Measurements from ENCODE around the gene CHCHD3.

The CHCHD3 gene

GRCh38 chr7:133020496-133020895 lies 61.4 kb downstream of the CHCHD3 start:
- Mint-ChIP-seq H3K27ac (no peak overlapping the region), H3K4me3 (no peak overlapping the region), H3K27me3 (no peaks in the 10 kb centered on the region), H3K36me3 (peaks cover 17% of the 10 kb centered on the region), H3K9me3 (no peaks in the 10 kb centered on the region), H3K4me1 (no peaks in the 10 kb centered on the region)
- no peak for DNase-seq
- CTCF ChIA-PET: no interaction called here

DNA sequence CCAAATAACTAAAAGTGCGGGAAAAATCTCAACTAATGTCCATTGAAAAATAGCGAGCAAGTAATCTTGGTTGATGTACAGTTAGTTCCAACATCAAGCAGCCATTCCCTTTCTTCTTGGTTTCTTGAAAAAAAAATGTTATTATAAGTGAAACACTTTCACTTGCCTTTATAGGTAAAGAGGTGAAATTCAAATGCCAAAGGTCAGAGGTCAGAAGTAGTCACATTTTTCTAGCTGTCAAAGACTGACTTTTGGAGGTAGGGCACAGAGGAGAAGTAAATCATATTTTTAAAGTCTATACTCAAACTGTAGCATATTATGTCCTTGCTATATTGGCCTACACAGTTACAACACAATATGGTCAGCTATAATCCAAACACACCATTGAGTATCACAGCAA lies 62.3 kb downstream of the CHCHD3 start:
- no peak for DNase-seq
- no peaks in the 10 kb centered on the region for H3K9me3 Mint-ChIP-seq
- CTCF ChIA-PET: no interaction called here
- H3K36me3 Mint-ChIP-seq: peaks cover 16% of the 10 kb centered on the region
- no peaks in the 10 kb centered on the region for H3K4me1 Mint-ChIP-seq
- no peaks in the 10 kb centered on the region for H3K27me3 Mint-ChIP-seq
- no peak overlapping the region for H3K27ac Mint-ChIP-seq
- H3K4me3 Mint-ChIP-seq: no peak overlapping the region

DNA sequence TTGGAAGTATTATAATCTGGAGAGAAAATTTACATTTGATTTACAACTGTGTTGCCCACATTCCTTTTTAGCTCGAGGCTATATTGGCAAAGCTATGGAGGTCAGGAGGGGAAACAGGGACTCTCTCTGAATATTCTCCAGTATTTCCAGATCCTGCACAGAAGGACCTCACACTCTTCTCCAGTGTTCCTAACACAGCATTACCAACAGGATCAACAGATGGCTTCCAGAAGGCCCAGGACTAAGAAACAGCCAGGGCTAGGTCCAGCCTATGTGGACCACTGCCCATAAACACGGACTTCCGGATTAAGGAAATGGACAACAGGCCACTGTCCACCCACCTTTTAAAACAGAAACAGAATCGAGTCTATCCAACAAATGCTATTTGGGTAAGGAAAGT lies 65.3 kb downstream of the CHCHD3 start:
- Mint-ChIP-seq H3K4me3 (no peak overlapping the region), H3K9me3 (no peaks in the 10 kb centered on the region), H3K36me3 (peaks cover 12% of the 10 kb centered on the region), H3K4me1 (no peaks in the 10 kb centered on the region), H3K27me3 (no peaks in the 10 kb centered on the region), H3K27ac (no peak overlapping the region)
- CTCF ChIA-PET: no interaction called here
- DNase-seq: no peak

DNA sequence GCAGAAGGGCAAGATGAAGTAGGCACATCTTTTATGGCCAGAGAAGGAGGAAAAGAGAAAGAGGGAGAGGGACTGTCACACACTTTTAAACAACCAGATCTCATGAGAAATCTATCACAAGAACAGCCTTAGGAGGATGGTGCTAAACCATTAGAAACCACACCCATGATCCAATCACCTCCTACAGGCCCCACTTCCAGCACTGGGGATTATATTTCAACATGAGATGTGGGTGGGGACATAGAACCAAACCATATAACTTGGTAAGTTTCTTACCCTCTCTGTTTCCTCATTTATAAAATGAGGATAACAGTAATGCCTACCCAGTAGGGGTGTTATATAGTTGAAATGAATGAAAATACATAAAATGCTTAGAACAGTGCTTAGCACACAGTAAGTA lies 66.0 kb downstream of the CHCHD3 start:
- CTCF ChIA-PET: no interaction called here
- Mint-ChIP-seq H3K9me3 (no peaks in the 10 kb centered on the region), H3K36me3 (peaks cover 7% of the 10 kb centered on the region), H3K27ac (no peak overlapping the region), H3K4me1 (no peaks in the 10 kb centered on the region), H3K27me3 (no peaks in the 10 kb centered on the region), H3K4me3 (no peak overlapping the region)
- DNase-seq: no peak

DNA sequence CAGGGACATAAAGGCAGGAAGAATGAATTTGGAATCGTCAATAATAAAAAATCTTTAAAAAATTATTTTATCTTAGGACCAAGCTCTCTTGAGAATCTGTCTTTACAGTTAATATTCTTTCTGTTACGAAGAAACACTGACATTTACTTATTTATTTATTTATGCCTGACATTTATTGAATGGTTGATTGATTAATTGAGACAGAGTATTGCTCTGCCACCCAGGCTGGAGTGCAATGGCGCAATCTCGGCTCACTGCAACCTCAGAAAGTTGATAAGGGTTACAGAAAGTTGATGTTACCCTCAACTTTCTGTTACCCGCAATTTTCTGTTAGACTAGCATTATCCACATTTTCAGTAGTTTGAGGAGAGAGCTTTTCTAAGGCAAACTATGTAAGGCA lies 70.1 kb downstream of the CHCHD3 start:
- Mint-ChIP-seq H3K9me3 (peaks cover 5% of the 10 kb centered on the region), H3K4me1 (no peaks in the 10 kb centered on the region), H3K4me3 (no peak overlapping the region), H3K27me3 (no peaks in the 10 kb centered on the region), H3K27ac (no peak overlapping the region), H3K36me3 (peaks cover 13% of the 10 kb centered on the region)
- DNase-seq: no peak
- CTCF ChIA-PET: no interaction called here

- no peak overlapping the region for H3K27ac Mint-ChIP-seq
- H3K36me3 Mint-ChIP-seq: peaks cover 10% of the 10 kb centered on the region
- CTCF ChIA-PET: no interaction called here
- H3K9me3 Mint-ChIP-seq: peaks cover 9% of the 10 kb centered on the region
- H3K27me3 Mint-ChIP-seq: no peaks in the 10 kb centered on the region
- no peaks in the 10 kb centered on the region for H3K4me1 Mint-ChIP-seq
- H3K4me3 Mint-ChIP-seq: no peak overlapping the region
- no peak for DNase-seq
Observed at GRCh38 chr7:133009426-133010252, 72.3 kb downstream of the CHCHD3 start.

DNA sequence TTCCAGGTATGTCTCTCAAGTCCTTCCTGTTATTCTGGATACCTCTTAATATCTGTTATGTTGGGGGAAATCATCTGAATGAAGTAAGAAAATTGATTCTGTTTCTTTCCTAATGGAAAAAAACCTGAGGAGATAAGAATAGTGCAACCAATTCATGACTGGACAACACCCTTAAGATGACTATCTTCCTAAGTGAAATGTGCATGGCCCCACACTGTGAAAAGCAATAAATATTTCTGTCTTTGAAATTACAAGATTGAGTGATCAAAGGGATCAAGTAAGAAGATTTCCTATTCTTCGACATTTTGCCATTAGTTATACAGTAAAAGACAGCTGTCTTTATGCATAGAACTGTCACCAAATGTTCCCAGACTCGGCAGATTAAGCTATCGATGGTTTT lies 73.9 kb downstream of the CHCHD3 start:
- DNase-seq: no peak
- H3K27ac Mint-ChIP-seq: no peak overlapping the region
- CTCF ChIA-PET: no interaction called here
- H3K9me3 Mint-ChIP-seq: peaks cover 9% of the 10 kb centered on the region
- no peaks in the 10 kb centered on the region for H3K27me3 Mint-ChIP-seq
- H3K36me3 Mint-ChIP-seq: peaks cover 10% of the 10 kb centered on the region
- no peak overlapping the region for H3K4me3 Mint-ChIP-seq
- H3K4me1 Mint-ChIP-seq: no peaks in the 10 kb centered on the region

DNA sequence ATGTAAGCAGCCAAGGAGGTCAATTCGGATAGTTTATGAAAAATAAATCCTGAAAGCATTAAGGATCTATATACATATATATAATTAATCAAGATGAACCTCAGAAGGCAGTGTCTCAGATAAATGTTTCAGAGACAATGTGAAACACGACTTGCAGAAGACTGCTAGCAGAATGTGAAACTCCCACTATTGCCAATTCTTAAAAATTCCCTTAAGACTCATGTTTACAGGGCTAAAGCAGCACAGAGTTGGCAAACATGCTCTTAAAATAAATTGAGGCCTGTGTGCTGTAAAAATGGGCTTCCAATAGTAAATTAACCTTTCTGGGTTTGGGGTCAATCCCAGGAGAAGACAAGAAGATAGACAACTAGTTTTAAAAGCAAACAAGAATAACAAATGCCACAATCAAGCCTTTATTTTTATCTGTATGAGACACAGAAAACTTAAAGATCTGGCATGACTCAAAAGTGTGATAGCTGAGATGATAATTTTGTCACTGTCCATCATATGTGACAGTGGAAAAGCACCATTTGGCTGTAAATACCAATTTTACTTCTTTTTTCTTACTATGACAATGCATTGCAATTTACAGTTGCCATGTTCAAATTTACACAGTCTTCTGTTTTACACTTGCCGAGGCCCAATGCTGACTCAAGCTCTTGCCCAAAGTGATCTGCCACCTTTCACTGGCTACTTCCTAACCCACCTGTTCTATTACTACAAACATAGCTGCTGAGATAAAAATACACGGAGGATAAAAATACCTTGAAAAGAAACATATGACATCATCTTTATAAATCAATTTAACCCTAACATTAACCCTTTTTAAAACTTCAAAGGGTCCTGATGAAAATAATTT lies 78.6 kb downstream of the CHCHD3 start:
- CTCF ChIA-PET: interaction anchor here (0.7 kb wide), 1 partner anchor 873 kb away, joined by 3 read pairs; no protein-coding TSS in a partner anchor
- Mint-ChIP-seq H3K4me3 (no peak overlapping the region), H3K27ac (no peak overlapping the region), H3K36me3 (peaks cover 5% of the 10 kb centered on the region), H3K27me3 (no peaks in the 10 kb centered on the region), H3K4me1 (no peaks in the 10 kb centered on the region), H3K9me3 (peaks cover 9% of the 10 kb centered on the region)
- no peak for DNase-seq

GRCh38 chr7:133001727-133002126 lies 80.2 kb downstream of the CHCHD3 start:
- H3K36me3 Mint-ChIP-seq: no peaks in the 10 kb centered on the region
- H3K27ac Mint-ChIP-seq: no peak overlapping the region
- DNase-seq: no peak
- no peaks in the 10 kb centered on the region for H3K27me3 Mint-ChIP-seq
- no peaks in the 10 kb centered on the region for H3K4me1 Mint-ChIP-seq
- no peak overlapping the region for H3K4me3 Mint-ChIP-seq
- peaks cover 4% of the 10 kb centered on the region for H3K9me3 Mint-ChIP-seq
- CTCF ChIA-PET: no interaction called here

GRCh38 chr7:132999845-133000244 lies 82.0 kb downstream of the CHCHD3 start:
- Mint-ChIP-seq H3K9me3 (no peaks in the 10 kb centered on the region), H3K36me3 (no peaks in the 10 kb centered on the region), H3K4me3 (no peak overlapping the region), H3K27me3 (no peaks in the 10 kb centered on the region), H3K4me1 (no peaks in the 10 kb centered on the region), H3K27ac (no peak overlapping the region)
- CTCF ChIA-PET: no interaction called here
- no peak for DNase-seq

DNA sequence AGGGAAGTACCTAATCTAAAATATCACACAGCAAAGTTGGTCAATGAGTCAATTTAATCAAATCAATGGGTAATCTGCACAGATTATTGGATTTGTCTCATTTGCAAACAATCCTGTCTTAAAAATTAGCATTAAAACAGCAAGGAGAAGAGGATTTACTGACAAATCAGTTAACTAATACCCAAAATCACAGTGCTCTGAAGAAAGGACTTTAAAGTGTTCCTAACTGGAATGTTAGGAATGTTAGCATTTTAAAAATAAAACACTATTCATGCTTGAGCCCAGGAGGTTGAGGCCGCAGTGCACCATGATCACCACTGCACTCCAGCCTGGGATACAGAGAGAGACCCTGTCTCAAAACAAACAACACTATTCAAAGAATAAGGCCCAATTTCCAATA lies 83.1 kb downstream of the CHCHD3 start:
- no peak overlapping the region for H3K27ac Mint-ChIP-seq
- no peak for DNase-seq

DNA sequence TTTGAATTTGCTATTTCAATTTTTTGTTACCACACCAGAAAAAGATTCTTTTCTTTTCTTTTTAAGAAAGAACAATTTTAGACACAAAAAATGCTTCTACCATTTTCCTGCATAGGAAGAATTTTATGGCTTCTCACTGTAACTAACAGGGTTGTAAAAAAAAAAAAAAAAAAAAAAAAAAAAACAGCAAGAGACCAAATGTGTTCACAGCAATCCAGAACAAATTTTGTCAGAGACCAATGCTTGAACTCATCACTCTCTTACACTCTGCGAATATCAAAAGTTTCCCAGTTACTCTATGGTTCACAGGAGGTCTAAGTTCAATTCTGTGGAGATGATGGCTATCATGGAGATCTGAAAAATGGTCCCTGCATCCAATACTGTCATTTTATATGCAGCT lies 84.4 kb downstream of the CHCHD3 start:
- Mint-ChIP-seq H3K4me3 (no peak overlapping the region), H3K36me3 (no peaks in the 10 kb centered on the region), H3K27me3 (no peaks in the 10 kb centered on the region), H3K27ac (no peak overlapping the region), H3K9me3 (no peaks in the 10 kb centered on the region), H3K4me1 (no peaks in the 10 kb centered on the region)
- CTCF ChIA-PET: no interaction called here
- no peak for DNase-seq

More for the DNA sequence above, 83.1 kb downstream of the CHCHD3 start:
- Mint-ChIP-seq H3K9me3 (no peaks in the 10 kb centered on the region), H3K4me1 (no peaks in the 10 kb centered on the region), H3K36me3 (no peaks in the 10 kb centered on the region), H3K4me3 (no peak overlapping the region), H3K27me3 (no peaks in the 10 kb centered on the region)
- CTCF ChIA-PET: no interaction called here

- CTCF ChIA-PET: no interaction called here
- DNase-seq: no peak
- no peaks in the 10 kb centered on the region for H3K36me3 Mint-ChIP-seq
- H3K9me3 Mint-ChIP-seq: no peaks in the 10 kb centered on the region
- no peak overlapping the region for H3K4me3 Mint-ChIP-seq
- H3K27ac Mint-ChIP-seq: no peak overlapping the region
- H3K27me3 Mint-ChIP-seq: no peaks in the 10 kb centered on the region
- H3K4me1 Mint-ChIP-seq: no peaks in the 10 kb centered on the region
Observed at GRCh38 chr7:132996581-132997242, 85.2 kb downstream of the CHCHD3 start.

- DNase-seq: no peak
- Mint-ChIP-seq H3K4me1 (no peaks in the 10 kb centered on the region), H3K4me3 (no peak overlapping the region), H3K9me3 (no peaks in the 10 kb centered on the region), H3K27ac (no peak overlapping the region), H3K36me3 (no peaks in the 10 kb centered on the region), H3K27me3 (no peaks in the 10 kb centered on the region)
- CTCF ChIA-PET: no interaction called here
Observed at GRCh38 chr7:132993377-132994013, 88.4 kb downstream of the CHCHD3 start.
